ENCODE data around the gene LRIG1. TPM values are rescaled to one million over a fixed set of nuclear protein-coding genes. Genes with fewer than 3 reads are reported as not detected.

LRIG1 gene
- total RNA-seq, 1 experiment from 2014 or later, result 14.7 TPM

DNA sequence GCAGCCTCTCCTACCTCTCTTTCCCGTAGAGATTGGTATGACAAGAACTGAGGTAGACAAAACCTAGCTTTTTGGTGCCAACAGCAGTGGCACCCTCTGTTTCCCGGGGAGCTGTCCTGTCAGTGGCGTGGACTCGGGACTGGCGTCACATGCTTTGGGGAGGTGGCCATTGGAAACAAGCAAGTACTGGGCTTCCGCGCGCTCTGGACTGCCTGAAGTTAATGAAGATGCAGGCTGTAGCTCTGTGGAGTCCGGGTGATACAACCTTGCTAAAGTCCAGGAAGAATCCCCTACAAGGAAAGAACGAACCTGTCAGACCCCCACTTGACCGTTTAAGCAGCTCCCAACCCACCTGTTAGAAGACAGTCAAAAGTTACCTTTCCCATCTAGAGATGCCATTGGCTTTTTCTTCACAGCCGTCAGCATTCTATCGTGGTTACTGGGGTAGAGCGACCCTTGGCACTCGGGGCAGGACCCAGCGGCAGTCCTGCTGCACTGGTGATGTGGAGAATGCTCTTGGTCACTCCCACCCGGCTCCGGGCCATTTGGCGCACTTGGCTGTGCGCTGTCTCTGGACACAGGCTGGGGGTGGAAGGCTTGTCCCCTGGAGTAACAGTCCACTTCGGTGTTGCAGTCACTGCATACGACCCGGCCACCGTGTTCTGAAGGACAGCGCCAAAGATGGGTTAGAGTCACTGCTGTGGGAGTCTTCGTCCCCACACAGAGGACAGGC lies 120.5 kb downstream of the LRIG1 start:
- Mint-ChIP-seq H3K27me3 (ENCODE audit: unreplicated experiment) (no peaks in the 10 kb centered on the region), H3K36me3 (ENCODE audit: insufficient read depth, unreplicated experiment) (peaks cover 4% of the 10 kb centered on the region), H3K4me1 (ENCODE audit: low read depth, unreplicated experiment) (peaks cover 12% of the 10 kb centered on the region), H3K27ac (ENCODE audit: unreplicated experiment) (no peak overlapping the region), H3K9me3 (ENCODE audit: low read depth, unreplicated experiment) (no peaks in the 10 kb centered on the region), H3K4me3 (ENCODE audit: low read depth, unreplicated experiment) (no peak overlapping the region)
- TF ChIP-seq, protein P1, sequence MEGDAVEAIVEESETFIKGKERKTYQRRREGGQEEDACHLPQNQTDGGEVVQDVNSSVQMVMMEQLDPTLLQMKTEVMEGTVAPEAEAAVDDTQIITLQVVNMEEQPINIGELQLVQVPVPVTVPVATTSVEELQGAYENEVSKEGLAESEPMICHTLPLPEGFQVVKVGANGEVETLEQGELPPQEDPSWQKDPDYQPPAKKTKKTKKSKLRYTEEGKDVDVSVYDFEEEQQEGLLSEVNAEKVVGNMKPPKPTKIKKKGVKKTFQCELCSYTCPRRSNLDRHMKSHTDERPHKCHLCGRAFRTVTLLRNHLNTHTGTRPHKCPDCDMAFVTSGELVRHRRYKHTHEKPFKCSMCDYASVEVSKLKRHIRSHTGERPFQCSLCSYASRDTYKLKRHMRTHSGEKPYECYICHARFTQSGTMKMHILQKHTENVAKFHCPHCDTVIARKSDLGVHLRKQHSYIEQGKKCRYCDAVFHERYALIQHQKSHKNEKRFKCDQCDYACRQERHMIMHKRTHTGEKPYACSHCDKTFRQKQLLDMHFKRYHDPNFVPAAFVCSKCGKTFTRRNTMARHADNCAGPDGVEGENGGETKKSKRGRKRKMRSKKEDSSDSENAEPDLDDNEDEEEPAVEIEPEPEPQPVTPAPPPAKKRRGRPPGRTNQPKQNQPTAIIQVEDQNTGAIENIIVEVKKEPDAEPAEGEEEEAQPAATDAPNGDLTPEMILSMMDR (IDR thresholded peaks at IDR 0.05; ENCODE audit: unreplicated experiment), result no peak
- no TSS peak for BruUV-seq (replicated peaks)
- intact Hi-C loops (cut with micrococcal nuclease; ENCODE audit: unreplicated experiment), result no loop called here
- no peak for DNase-seq
- CTCF ChIA-PET, result interaction anchor here (0.6 kb wide), 1 partner anchor 148 kb away, joined by 5 read pairs; no protein-coding TSS in a partner anchor

DNA sequence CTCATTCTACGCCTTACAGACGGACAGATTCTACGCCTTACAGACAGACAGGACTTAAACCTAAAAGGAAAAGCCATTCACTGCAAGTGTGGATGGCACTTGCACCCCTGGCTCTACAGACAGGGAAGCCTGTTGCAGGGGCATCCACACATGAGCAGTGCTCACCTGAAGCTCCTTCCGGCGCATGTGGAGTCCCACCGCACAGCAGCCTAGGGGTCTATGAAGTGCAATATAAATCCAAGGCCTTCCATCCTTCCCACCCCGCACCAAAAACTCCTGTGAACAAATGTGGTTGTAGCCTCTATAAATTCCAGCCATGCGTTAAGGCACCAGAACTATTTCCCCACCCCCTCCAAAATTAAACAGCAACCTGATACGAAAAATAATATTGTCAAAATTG lies 121.3 kb downstream of the LRIG1 start:
- Mint-ChIP-seq H3K4me3 (ENCODE audit: low read depth, unreplicated experiment) (no peak overlapping the region), H3K27ac (ENCODE audit: unreplicated experiment) (no peak overlapping the region), H3K4me1 (ENCODE audit: low read depth, unreplicated experiment) (peaks cover 12% of the 10 kb centered on the region), H3K27me3 (ENCODE audit: unreplicated experiment) (no peaks in the 10 kb centered on the region), H3K9me3 (ENCODE audit: low read depth, unreplicated experiment) (no peaks in the 10 kb centered on the region), H3K36me3 (ENCODE audit: insufficient read depth, unreplicated experiment) (peaks cover 4% of the 10 kb centered on the region)
- CTCF ChIA-PET, result interaction anchor here (0.6 kb wide), 1 partner anchor 149 kb away, joined by 5 read pairs; no protein-coding TSS in a partner anchor
- no TSS peak for BruUV-seq (replicated peaks)
- DNase-seq, result no peak
- TF ChIP-seq, protein P1 (IDR thresholded peaks at IDR 0.05; ENCODE audit: unreplicated experiment), result no peak
- intact Hi-C loops (cut with micrococcal nuclease; ENCODE audit: unreplicated experiment), result loop anchor here (5.0 kb wide), 1 partner anchor 102 kb away; no protein-coding TSS in a partner anchor

DNA sequence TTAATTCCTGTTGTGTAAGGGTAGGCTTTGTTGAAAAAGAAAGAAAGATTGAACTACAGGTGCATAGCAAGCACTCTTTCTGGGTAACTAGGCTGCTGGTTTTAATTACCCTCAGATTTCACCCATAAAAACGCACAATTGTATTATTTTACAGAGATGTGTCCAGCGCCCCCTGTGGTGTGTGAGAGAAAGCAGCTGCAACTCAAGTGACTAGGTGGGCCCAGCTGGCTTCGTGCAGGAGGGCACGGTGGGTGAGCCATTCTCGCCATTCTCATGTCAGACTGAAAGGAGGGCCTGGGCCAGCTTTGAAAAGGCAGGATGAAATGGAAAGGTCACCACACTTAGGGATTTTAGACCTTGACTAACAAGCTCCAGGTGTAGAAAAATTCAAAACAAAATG lies 122.6 kb downstream of the LRIG1 start:
- H3K4me1 Mint-ChIP-seq (ENCODE audit: low read depth, unreplicated experiment), result peaks cover 12% of the 10 kb centered on the region
- BruUV-seq (replicated peaks), result no TSS peak
- CTCF ChIA-PET, result no interaction called here
- no peak overlapping the region for H3K27ac Mint-ChIP-seq (ENCODE audit: unreplicated experiment)
- H3K9me3 Mint-ChIP-seq (ENCODE audit: low read depth, unreplicated experiment), result no peaks in the 10 kb centered on the region
- H3K4me3 Mint-ChIP-seq (ENCODE audit: low read depth, unreplicated experiment), result no peak overlapping the region
- TF ChIP-seq, protein P1 (IDR thresholded peaks at IDR 0.05; ENCODE audit: unreplicated experiment), result peak; percentile 32
- DNase-seq, result no peak
- H3K36me3 Mint-ChIP-seq (ENCODE audit: insufficient read depth, unreplicated experiment), result peaks cover 4% of the 10 kb centered on the region
- intact Hi-C loops (cut with micrococcal nuclease; ENCODE audit: unreplicated experiment), result loop anchor here (5.0 kb wide), 1 partner anchor 101 kb away; no protein-coding TSS in a partner anchor
- no peaks in the 10 kb centered on the region for H3K27me3 Mint-ChIP-seq (ENCODE audit: unreplicated experiment)

DNA sequence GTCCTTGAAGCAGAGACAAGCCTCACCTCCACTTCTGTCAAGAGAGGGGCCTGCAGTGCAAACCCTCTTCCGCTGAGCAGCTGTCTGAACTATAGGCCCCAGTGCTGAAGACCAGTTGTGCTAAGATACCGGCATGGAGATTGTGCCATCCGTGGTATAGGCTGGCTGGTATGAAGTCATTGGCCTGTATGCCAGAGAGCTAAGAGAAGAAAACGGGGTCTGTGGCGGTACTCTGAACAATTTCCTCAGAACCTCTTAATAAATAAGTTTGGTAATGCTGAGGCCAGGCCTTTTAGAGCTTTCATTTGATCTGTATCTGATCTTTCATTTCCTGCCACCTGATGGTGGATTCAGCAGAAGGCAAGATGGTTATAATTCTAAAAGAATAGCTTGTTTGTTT lies 123.0 kb downstream of the LRIG1 start:
- H3K27ac Mint-ChIP-seq (ENCODE audit: unreplicated experiment), result no peak overlapping the region
- H3K4me1 Mint-ChIP-seq (ENCODE audit: low read depth, unreplicated experiment), result peaks cover 12% of the 10 kb centered on the region
- no peak for DNase-seq
- H3K27me3 Mint-ChIP-seq (ENCODE audit: unreplicated experiment), result no peaks in the 10 kb centered on the region
- CTCF ChIA-PET, result interaction anchor here (0.6 to 1.1 kb wide), 2 partner anchors 124 to 1129 kb away, joined by 3 read pairs; no protein-coding TSS in a partner anchor
- no peaks in the 10 kb centered on the region for H3K9me3 Mint-ChIP-seq (ENCODE audit: low read depth, unreplicated experiment)
- BruUV-seq (replicated peaks), result no TSS peak
- intact Hi-C loops (cut with micrococcal nuclease; ENCODE audit: unreplicated experiment), result loop anchor here (5.0 kb wide), 1 partner anchor 100 kb away; no protein-coding TSS in a partner anchor
- no peak overlapping the region for H3K4me3 Mint-ChIP-seq (ENCODE audit: low read depth, unreplicated experiment)
- peaks cover 4% of the 10 kb centered on the region for H3K36me3 Mint-ChIP-seq (ENCODE audit: insufficient read depth, unreplicated experiment)
- TF ChIP-seq, protein P1 (IDR thresholded peaks at IDR 0.05; ENCODE audit: unreplicated experiment), result no peak

Measured in Calu3 (cell line).